Tongue (tissue), 3 donors: ENCODE data around the gene PADI1. TPM values are rescaled to one million over a fixed set of nuclear protein-coding genes. Genes with fewer than 3 reads are reported as not detected.

Experiments
- DNase-seq: peaks from one replicate; pipeline ENCODE4 v3.0.0-alpha.2; 2015
- small RNA-seq: library from RNA; depleted of rRNA; stranded (forward); fragments of <200 nt; gene quantifications from one replicate; pipeline ENCODE3, GENCODE V24; 2014; ENCODE audit warnings: low replicate concordance
- total RNA-seq: library from RNA; depleted of rRNA; stranded (reverse); fragments of >200 nt; gene quantifications from one replicate; pipeline ENCODE4 v1.2.3, GENCODE V29; 2014

Gene PADI1
- total RNA-seq, 1 donor from 2014 or later = 10.3 TPM

GRCh38 chr1:17274186-17275170 is 69.5 kb downstream of the PADI1 start:
- DNase-seq = peak; percentile 31

- DNase-seq = no peak
Measured at GRCh38 chr1:17276568-17276967, 71.6 kb downstream of the PADI1 start.

GRCh38 chr1:17277511-17278159 is 72.7 kb downstream of the PADI1 start:
- DNase-seq = no peak

GRCh38 chr1:17278996-17279830 is 74.3 kb downstream of the PADI1 start:
- DNase-seq = no peak

- no peak for DNase-seq
Measured at GRCh38 chr1:17280436-17280835, 75.5 kb downstream of the PADI1 start.

GRCh38 chr1:17280894-17281293 is 76.0 kb downstream of the PADI1 start:
- no peak for DNase-seq

- DNase-seq = no peak
Measured at GRCh38 chr1:17281775-17282181, 76.8 kb downstream of the PADI1 start.

- no peak for DNase-seq
Measured at GRCh38 chr1:17282836-17283235, 77.9 kb downstream of the PADI1 start.

- DNase-seq = no peak
Measured at GRCh38 chr1:17286646-17287045, 81.7 kb downstream of the PADI1 start.

- DNase-seq = no peak
Measured at GRCh38 chr1:17287130-17287776, 82.3 kb downstream of the PADI1 start.

- DNase-seq = no peak
Measured at GRCh38 chr1:17289721-17290120, 84.8 kb downstream of the PADI1 start.

- DNase-seq = no peak
Measured at GRCh38 chr1:17290553-17290952, 85.6 kb downstream of the PADI1 start.

GRCh38 chr1:17292299-17293160 is 87.6 kb downstream of the PADI1 start:
- DNase-seq = no peak

GRCh38 chr1:17293681-17294425 is 88.9 kb downstream of the PADI1 start:
- DNase-seq = no peak

GRCh38 chr1:17295292-17295691 is 90.4 kb downstream of the PADI1 start:
- DNase-seq = no peak

Small RNA genes within 50 kb of the gene (small RNA-seq; reads per million reads assigned to genes)
- not detected for gene MIR3972

Other genes with a start within 250 kb of the PADI1 start
- gene MFAP2, start 224.5 kb upstream of the PADI1 start, total RNA-seq = 31.6 TPM
- 17.2 TPM for gene ATP13A2, start 193.2 kb upstream of the PADI1 start, total RNA-seq
- gene SDHB, start 151.1 kb upstream of the PADI1 start, total RNA-seq = 115 TPM
- gene PADI2, start 85.7 kb upstream of the PADI1 start, total RNA-seq = 291 TPM
- gene PADI3, start 44.0 kb downstream of the PADI1 start, total RNA-seq = 1.1 TPM
- 1.8 TPM for gene PADI4, start 103.1 kb downstream of the PADI1 start, total RNA-seq
- gene PADI6, start 167.1 kb downstream of the PADI1 start, total RNA-seq = not detected
- 42.5 TPM for gene RCC2, start 234.5 kb downstream of the PADI1 start, total RNA-seq